ENCODE data around the gene C11orf24.

GRCh38 chr11:68312780-68313573, 41.2 kb upstream of the C11orf24 start:
- TF ChIP-seq CTCF (IDR thresholded peaks at IDR 0.05; ENCODE audit: insufficient read depth, low read length) (no peak), POLR2AphosphoS5 (IDR thresholded peaks at IDR 0.05; ENCODE audit: low read depth) (no peak; the same call in 1 of the 2 replicates)

Measured in HL-60 (cell line).